K562 (cell line): ENCODE data around the gene OR4B1. TPM values are rescaled to one million over a fixed set of nuclear protein-coding genes. Genes with fewer than 3 reads are reported as not detected.

Experiments
- ATAC-seq: fragments of 200-7000 bp; cut with Tn5 transposase; 3 replicates; pipeline ENCODE4 v1.9.1; 2020; ENCODE audit warnings: moderate library complexity
- BruUV-seq: library from RNA; stranded (reverse); fragments of 400-500 nt; replicated peaks from 2 replicates; lab custom pipeline; 2021; lab: Mats Ljungman, UMichigan
- CTCF ChIA-PET: fragments of 300-600 bp; formaldehyde crosslinking; extraction: SDS; loops from one replicate; lab custom pipeline; 2021; ENCODE audit warnings: low intra/inter-chr PET ratio; lab: Yijun Ruan, JAX
- POLR2A ChIA-PET: fragments of 300-600, 350-650 bp; sonication (Branson Sonifier 250); formaldehyde crosslinking; extraction: SDS; loops from one replicate; lab custom pipeline; 2021; ENCODE audit warnings: antibody characterized with exemption, inconsistent platforms; lab: Yijun Ruan, JAX
- DNase-seq, 4 experiments: peaks; one replicate each; pipeline versions ENCODE4 v3.0.0 to v3.0.0-alpha.2; 2011 to 2018; ENCODE audit warnings: low spot score in 3 of 4, mixed read lengths in 3 of 4; ENCODE audit errors: extremely low read depth in 1 of 4
- FAIRE-seq: peaks from 2 replicates; lab custom pipeline; 2011; peaks lifted over from hg19 to GRCh38; lab: Jason Lieb, UNC
- H2AFZ ChIP-seq: 2 replicates; pipeline ENCODE4 v1.6.0; 2011; ENCODE audit warnings: low read depth, low read length, control low read depth, inconsistent platforms
- H3K27ac ChIP-seq: fragments of 200-600 bp; 3 replicates; pipeline ENCODE4 v1.8.0; 2011; ENCODE audit warnings: low read depth, mild to moderate bottlenecking, control low read depth, inconsistent platforms, low read length, moderate library complexity, mixed read lengths; ENCODE audit errors: extremely low read depth
- H3K27me3 ChIP-seq, 2 experiments: fragments of 300-600 bp in 1 of 2; 2 replicates in 1 of 2; 3 replicates in 1 of 2; pipeline versions ENCODE4 v1.6.0 to v1.8.0; 2011; ENCODE audit warnings: inconsistent platforms in 2 of 2, low read length in 2 of 2, mild to moderate bottlenecking in 1 of 2, mixed read lengths in 1 of 2, moderate library complexity in 1 of 2; ENCODE audit not compliant: control insufficient read depth in 2 of 2, insufficient read depth in 2 of 2
- H3K36me3 ChIP-seq: fragments of 300-600 bp; 3 replicates; pipeline ENCODE4 v1.8.0; 2011; ENCODE audit warnings: mild to moderate bottlenecking, low read length, inconsistent platforms; ENCODE audit not compliant: control insufficient read depth, insufficient read depth
- H3K4me1 ChIP-seq, 2 experiments: fragments of 200-600 bp in 1 of 2; replicated peaks in 1 of 2; 2 replicates in 1 of 2; 3 replicates in 1 of 2; pipeline versions ENCODE4 v1.5.1 to v1.8.0; 2011; ENCODE audit warnings: inconsistent platforms in 2 of 2, low read length in 2 of 2, mild to moderate bottlenecking in 1 of 2, mixed read lengths in 1 of 2, moderate library complexity in 1 of 2; ENCODE audit not compliant: control insufficient read depth in 2 of 2, insufficient read depth in 2 of 2
- H3K4me2 ChIP-seq: 2 replicates; pipeline ENCODE4 v1.6.1; 2011; ENCODE audit warnings: low read length, control low read depth, inconsistent platforms, mixed read lengths; ENCODE audit not compliant: insufficient read depth
- H3K4me3 ChIP-seq: fragments of 200-600 bp; sonication (generic), shearing (Covaris generic); 2 replicates; pipeline ENCODE4 v1.5.1; 2016; ENCODE audit warnings: control low read depth, inconsistent platforms
- H3K79me2 ChIP-seq: fragments of 200-600 bp; 3 replicates; pipeline ENCODE4 v1.8.0; 2011; ENCODE audit warnings: low read length, inconsistent platforms; ENCODE audit not compliant: control insufficient read depth, insufficient read depth
- H3K9ac ChIP-seq, 2 experiments: 2 replicates each; pipeline versions ENCODE4 v1.6.0 to v1.6.1; 2011; ENCODE audit warnings: low read depth in 2 of 2, low read length in 2 of 2, control low read depth in 1 of 2, inconsistent platforms in 1 of 2, mild to moderate bottlenecking in 1 of 2, mixed read lengths in 1 of 2; ENCODE audit not compliant: insufficient read depth in 1 of 2
- H3K9me1 ChIP-seq: one replicate; pipeline ENCODE4 v1.6.0; 2011; ENCODE audit warnings: inconsistent platforms, mild to moderate bottlenecking, low read length, moderate library complexity; ENCODE audit not compliant: control insufficient read depth, insufficient read depth
- H3K9me3 ChIP-seq: replicated peaks from 2 replicates; pipeline ENCODE4 v1.5.1; 2011; ENCODE audit warnings: low read depth, low read length, inconsistent platforms; ENCODE audit not compliant: control insufficient read depth, insufficient read depth
- H4K20me1 ChIP-seq: replicated peaks from 2 replicates; pipeline ENCODE4 v1.6.1; 2011; ENCODE audit warnings: low read length, inconsistent platforms, mixed read lengths; ENCODE audit not compliant: control insufficient read depth, insufficient read depth
- CTCF ChIP-seq, 3 experiments: IDR thresholded peaks in 2 of 3; conservative IDR thresholded peaks in 1 of 3; 2 replicates each; pipeline ENCODE4 v1.5.1; 2011 to 2012; ENCODE audit warnings: low read length in 3 of 3, mild to moderate bottlenecking in 3 of 3, control low read depth in 2 of 3, improper control_type of control experiment in 1 of 3, inconsistent platforms in 1 of 3, low read depth in 1 of 3, mixed read lengths in 1 of 3, moderate library complexity in 1 of 3; ENCODE audit not compliant: insufficient read depth in 2 of 3
- DMBX1 ChIP-seq: fragments of 250-450 bp; sonication (Bioruptor Pico); IDR thresholded peaks from 2 replicates; pipeline ENCODE4 v1.8.0; 2022; ENCODE audit warnings: inconsistent platforms, mild to moderate bottlenecking, moderate library complexity, borderline replicate concordance
- DNMT1 ChIP-seq: fragments of 450-650 bp; IDR thresholded peaks from 2 replicates; pipeline ENCODE4 v1.6.1; 2016; ENCODE audit warnings: antibody characterized with exemption, mild to moderate bottlenecking
- HOMEZ ChIP-seq: fragments of 250-450 bp; sonication (Bioruptor Pico); IDR thresholded peaks from 2 replicates; pipeline ENCODE4 v1.4.0; 2020; ENCODE audit warnings: mild to moderate bottlenecking, moderate library complexity
- IRF2 ChIP-seq: sonication (generic); formaldehyde crosslinking; IDR thresholded peaks from 2 replicates; pipeline ENCODE4 v1.8.1; 2022; ENCODE audit warnings: mild to moderate bottlenecking, missing genetic modification reagents
- MTA2 ChIP-seq: fragments of 450-650 bp; IDR thresholded peaks from 2 replicates; pipeline ENCODE4 v1.6.1; 2016; ENCODE audit warnings: low read depth
- NR4A1 ChIP-seq, 2 experiments: fragments of 250-450 bp in 1 of 2; fragments of 450-650 bp in 1 of 2; sonication (Bioruptor Pico) in 1 of 2; IDR thresholded peaks; 2 replicates each; pipeline versions ENCODE4 v1.4.0 to v1.6.1; 2016 to 2020; ENCODE audit warnings: mild to moderate bottlenecking in 2 of 2, missing compliant biosample characterization in 1 of 2, missing genetic modification characterization in 1 of 2, moderate library complexity in 1 of 2
- ZKSCAN1 ChIP-seq: fragments of 150-350 bp; IDR thresholded peaks from 2 replicates; pipeline ENCODE4 v1.6.1; 2016; ENCODE audit warnings: low read depth, low read length
- ZNF41 ChIP-seq: fragments of 250-450 bp; sonication (Bioruptor Pico); conservative IDR thresholded peaks from 2 replicates; pipeline ENCODE4 v1.4.0; 2020; ENCODE audit warnings: mild to moderate bottlenecking
- in situ Hi-C: fragments of 300-500 bp; cut with MboI; formaldehyde crosslinking; loops from 4 replicates; pipeline ENCODE4 v1.15.0; 2018; ENCODE audit warnings: inconsistent platforms, mixed read lengths
- intact Hi-C: fragments of 100-400 bp; cut with micrococcal nuclease; formaldehyde crosslinking; loops from 2 replicates; pipeline ENCODE4 v1.14.2; 2022
- polyA plus RNA-seq, 8 experiments: library from polyadenylated mRNA; depleted of rRNA in 4 of 8; stranded (reverse) in 5 of 8; unstranded in 3 of 8; fragments of >200 nt; fragmentation: Nextera tagmentation in 2 of 8; fragmentation: Illumina TruSeq in 1 of 8; extraction: Ambion mirVana in 2 of 8; extraction: Trizol in 1 of 8; gene quantifications; 2 replicates each; pipeline versions ENCODE4 v1.2.1 to v1.2.3, GENCODE V29; 2011 to 2014; ENCODE audit warnings: inconsistent platforms in 1 of 8, missing spikeins in 1 of 8
- total RNA-seq, 7 experiments: library from RNA; depleted of rRNA in 6 of 7; stranded (reverse); fragments of >200 nt in 6 of 7; fragmentation: Illumina TruSeq in 2 of 7; extraction: Trizol in 2 of 7; gene quantifications; 2 replicates each; pipeline versions ENCODE4 v1.2.1 to v1.2.3, GENCODE V29; 2011 to 2021; ENCODE audit warnings: low replicate concordance in 1 of 7

Gene OR4B1
- total and polyA plus RNA-seq, 9 of the 15 experiments (the other 6 are each of a cell fraction or from before 2014, with no cell fraction given) = not detected

GRCh38 chr11:48184452-48184851, 32.2 kb upstream of the OR4B1 start:
- Histone ChIP-seq H3K27me3 (no peaks in the 10 kb centered on the region), H3K4me3 (no peak overlapping the region), H3K79me2 (no peaks in the 10 kb centered on the region), H3K27ac (no peak overlapping the region), H3K9me3 (no peaks in the 10 kb centered on the region), H3K4me2 (no peak overlapping the region), H3K9me1 (no peaks in the 10 kb centered on the region), H3K9ac (no peak overlapping the region), H3K36me3 (no peaks in the 10 kb centered on the region), H2AFZ (no peak overlapping the region), H3K4me1 (no peaks in the 10 kb centered on the region), H4K20me1 (no peaks in the 10 kb centered on the region)
- BruUV-seq = no TSS peak
- intact Hi-C loops = no loop called here
- peak; percentile 62 for ATAC-seq
- ChIA-PET CTCF (no interaction called here), POLR2A (no interaction called here)
- no peak for DNase-seq
- no peak for FAIRE-seq
- TF ChIP-seq NR4A1 (CRISPR knock-in tag; IDR thresholded peaks at IDR 0.05) (no peak), NR4A1 (tag; IDR thresholded peaks at IDR 0.05) (no peak), ZNF41 (CRISPR knock-in tag) (no peak), HOMEZ (CRISPR knock-in tag) (no peak), ZKSCAN1 (no peak), IRF2 (CRISPR knock-in tag) (no peak), DNMT1 (no peak), DMBX1 (CRISPR knock-in tag) (no peak), MTA2 (no peak), CTCF (IDR thresholded peaks at IDR 0.05 in 2 of 3, conservative IDR thresholded peaks at IDR 0.05 in 1 of 3; ENCODE audit: insufficient read depth in 2 of 3, low read depth in 1 of 3, low read length in 3 of 3) (peak in 1 of 3 experiments; percentile 18; a peak in 2 of 6 replicates)
- in situ Hi-C loops = no loop called here
